Activated CD8-positive, alpha-beta memory T cell treated with anti-CD3 and anti-CD28 coated beads, Interleukin-2, amount 50 U/mL, for 4 hours (primary cell): ENCODE results near the gene DMBT1.

ENCODE experiments used
- DNase-seq: peaks from one replicate; pipeline ENCODE4 v3.0.0-alpha.2; 2020

The DMBT1 gene

GRCh38 chr10:122648599-122649428 is 88.3 kb downstream of the DMBT1 start:
- DNase-seq = no peak

- DNase-seq = no peak
These were observed 89.3 kb downstream of the DMBT1 start for GRCh38 chr10:122649903-122650302.

GRCh38 chr10:122650331-122650730 is 89.8 kb downstream of the DMBT1 start:
- no peak for DNase-seq

GRCh38 chr10:122655524-122656307 is 95.2 kb downstream of the DMBT1 start:
- DNase-seq = no peak

- no peak for DNase-seq
These were observed 95.8 kb downstream of the DMBT1 start for GRCh38 chr10:122656308-122656705.

- DNase-seq = no peak
These were observed 96.2 kb downstream of the DMBT1 start for GRCh38 chr10:122656741-122657140.

- no peak for DNase-seq
These were observed 96.7 kb downstream of the DMBT1 start for GRCh38 chr10:122657255-122657654.

GRCh38 chr10:122657729-122658128 is 97.2 kb downstream of the DMBT1 start:
- no peak for DNase-seq

- DNase-seq = no peak
These were observed 97.9 kb downstream of the DMBT1 start for GRCh38 chr10:122658356-122659049.

GRCh38 chr10:122659126-122659525 is 98.6 kb downstream of the DMBT1 start:
- no peak for DNase-seq

- DNase-seq = no peak
These were observed 99.1 kb downstream of the DMBT1 start for GRCh38 chr10:122659651-122660050.

GRCh38 chr10:122660696-122661095 is 100.1 kb downstream of the DMBT1 start:
- DNase-seq = no peak

GRCh38 chr10:122662231-122662630 is 101.7 kb downstream of the DMBT1 start:
- DNase-seq = no peak

GRCh38 chr10:122663516-122664130 is 103.1 kb downstream of the DMBT1 start:
- no peak for DNase-seq

GRCh38 chr10:122664501-122664900 is 103.9 kb downstream of the DMBT1 start:
- DNase-seq = no peak

- DNase-seq = no peak
These were observed 104.8 kb downstream of the DMBT1 start for GRCh38 chr10:122665329-122665860.

GRCh38 chr10:122665946-122666345 is 105.4 kb downstream of the DMBT1 start:
- no peak for DNase-seq

- DNase-seq = no peak
These were observed 108.5 kb downstream of the DMBT1 start for GRCh38 chr10:122669045-122669444.

GRCh38 chr10:122669842-122670241 is 109.3 kb downstream of the DMBT1 start:
- DNase-seq = no peak

- no peak for DNase-seq
These were observed 110.8 kb downstream of the DMBT1 start for GRCh38 chr10:122671355-122671754.

GRCh38 chr10:122672655-122673054 is 112.1 kb downstream of the DMBT1 start:
- DNase-seq = no peak

GRCh38 chr10:122673269-122673668 is 112.7 kb downstream of the DMBT1 start:
- no peak for DNase-seq

GRCh38 chr10:122673731-122674130 is 113.2 kb downstream of the DMBT1 start:
- no peak for DNase-seq
